OCI-LY1 (cell line): ENCODE measurements around the gene CTTNBP2NL.

Experiments used
- H2AFZ ChIP-seq: fragments of 200-600 bp; sonication (generic), shearing (Covaris generic); 2 replicates; pipeline ENCODE4 v1.6.0; 2014; ENCODE audit warnings: antibody characterized with exemption, mild to moderate bottlenecking, low read length
- H3F3A ChIP-seq: fragments of 200-600 bp; sonication (generic), shearing (Covaris generic); 2 replicates; pipeline ENCODE4 v1.6.0; 2014; ENCODE audit warnings: mild to moderate bottlenecking, antibody characterized with exemption, low read length, moderate library complexity; ENCODE audit not compliant: insufficient read depth
- H3K27ac ChIP-seq: fragments of 200-600 bp; sonication (generic); 2 replicates; pipeline ENCODE4 v1.5.1; 2014; ENCODE audit warnings: low read length, mixed run types, mild to moderate bottlenecking, low read depth; ENCODE audit not compliant: poor library complexity, severe bottlenecking
- H3K27me3 ChIP-seq: fragments of 200-600 bp; sonication (generic); 2 replicates; pipeline ENCODE4 v1.6.0; 2014; ENCODE audit warnings: antibody characterized with exemption, mild to moderate bottlenecking, low read length, moderate library complexity; ENCODE audit not compliant: insufficient read depth
- H3K36me3 ChIP-seq: fragments of 200-600 bp; sonication (generic); 2 replicates; pipeline ENCODE4 v1.6.1; 2014; ENCODE audit warnings: mild to moderate bottlenecking, antibody characterized with exemption, low read length, moderate library complexity, mixed read lengths; ENCODE audit not compliant: insufficient read depth
- H3K4me1 ChIP-seq: fragments of 200-600 bp; sonication (generic); 2 replicates; pipeline ENCODE4 v1.5.1; 2014; ENCODE audit warnings: mild to moderate bottlenecking, low read length, moderate library complexity; ENCODE audit not compliant: insufficient read depth, severe bottlenecking
- H3K4me2 ChIP-seq: fragments of 200-600 bp; sonication (generic), shearing (Covaris generic); 2 replicates; pipeline ENCODE4 v1.6.1; 2014; ENCODE audit warnings: low read length
- H3K4me3 ChIP-seq: fragments of 200-600 bp; sonication (generic); 2 replicates; pipeline ENCODE4 v1.5.1; 2014; ENCODE audit warnings: low read length, low read depth, mild to moderate bottlenecking, mixed read lengths; ENCODE audit not compliant: poor library complexity, severe bottlenecking
- H3K79me2 ChIP-seq: fragments of 200-600 bp; shearing (Covaris generic); 2 replicates; pipeline ENCODE4 v1.6.1; 2016; ENCODE audit warnings: mixed run types, low read length, mixed read lengths; ENCODE audit not compliant: insufficient read depth
- H3K9ac ChIP-seq: fragments of 200-600 bp; sonication (generic), shearing (Covaris generic); 2 replicates; pipeline ENCODE4 v1.6.1; 2014; ENCODE audit warnings: mild to moderate bottlenecking, low read length, mixed read lengths
- H3K9me2 ChIP-seq: fragments of 200-600 bp; sonication (generic), shearing (Covaris generic); 2 replicates; pipeline ENCODE4 v1.6.1; 2014; ENCODE audit warnings: low read depth, mild to moderate bottlenecking, low read length, mixed read lengths
- H3K9me3 ChIP-seq: fragments of 200-600 bp; shearing (Covaris generic); 2 replicates; pipeline ENCODE4 v1.6.1; 2014; ENCODE audit warnings: low read length, mixed read lengths
- H4K20me1 ChIP-seq: fragments of 200-600 bp; sonication (generic), shearing (Covaris generic); 2 replicates; pipeline ENCODE4 v1.6.0; 2016; ENCODE audit warnings: mild to moderate bottlenecking, low read length; ENCODE audit not compliant: insufficient read depth
- CTCF ChIP-seq: fragments of 200-600 bp; sonication (generic), shearing (Covaris generic); IDR thresholded peaks from 2 replicates; pipeline ENCODE4 v1.5.1; 2017; ENCODE audit warnings: mild to moderate bottlenecking, antibody characterized with exemption, low read length, moderate library complexity, mixed read lengths
- EZH2 ChIP-seq: fragments of 200-600 bp; sonication (generic), shearing (Covaris generic); IDR thresholded peaks from 2 replicates; pipeline ENCODE4 v1.8.0; 2017; ENCODE audit warnings: borderline replicate concordance, mixed run types, mild to moderate bottlenecking, antibody characterized with exemption, low read length, moderate library complexity, mixed read lengths

CTTNBP2NL gene

GRCh38 chr1:112429749-112430148, 33.7 kb downstream of the CTTNBP2NL start:
- TF ChIP-seq CTCF (no peak), EZH2 (no peak)
- Histone ChIP-seq H3K79me2 (no peaks in the 10 kb centered on the region), H3K9ac (no peak overlapping the region)

GRCh38 chr1:112431038-112431437, 35.0 kb downstream of the CTTNBP2NL start:
- no peak overlapping the region for H3K9ac ChIP-seq
- H3K27me3 ChIP-seq: no peaks in the 10 kb centered on the region
- no peaks in the 10 kb centered on the region for H3K4me1 ChIP-seq
- no peaks in the 10 kb centered on the region for H3K36me3 ChIP-seq
- H3K4me2 ChIP-seq: no peak overlapping the region
- no peak overlapping the region for H3K27ac ChIP-seq
- H3F3A ChIP-seq: no peaks in the 10 kb centered on the region
- no peak overlapping the region for H3K4me3 ChIP-seq
- no peak overlapping the region for H2AFZ ChIP-seq
- no peaks in the 10 kb centered on the region for H3K79me2 ChIP-seq
- no peaks in the 10 kb centered on the region for H4K20me1 ChIP-seq
- TF ChIP-seq EZH2: no peak
- no peak for TF ChIP-seq CTCF
- H3K9me3 ChIP-seq: no peaks in the 10 kb centered on the region
- no peaks in the 10 kb centered on the region for H3K9me2 ChIP-seq

More at GRCh38 chr1:112429749-112430148, 33.7 kb downstream of the CTTNBP2NL start:
- Histone ChIP-seq H3K4me3 (no peak overlapping the region), H2AFZ (no peak overlapping the region), H3F3A (no peaks in the 10 kb centered on the region), H3K4me1 (no peaks in the 10 kb centered on the region), H3K4me2 (no peak overlapping the region), H3K27me3 (no peaks in the 10 kb centered on the region), H4K20me1 (no peaks in the 10 kb centered on the region), H3K9me3 (no peaks in the 10 kb centered on the region), H3K36me3 (no peaks in the 10 kb centered on the region), H3K27ac (no peak overlapping the region), H3K9me2 (no peaks in the 10 kb centered on the region)

GRCh38 chr1:112435448-112435847, 39.4 kb downstream of the CTTNBP2NL start:
- Histone ChIP-seq H4K20me1 (no peaks in the 10 kb centered on the region), H3K36me3 (no peaks in the 10 kb centered on the region), H3K9me2 (no peaks in the 10 kb centered on the region), H2AFZ (no peak overlapping the region), H3K4me3 (no peak overlapping the region), H3K27ac (no peak overlapping the region), H3K9me3 (no peaks in the 10 kb centered on the region), H3K27me3 (no peaks in the 10 kb centered on the region), H3F3A (no peaks in the 10 kb centered on the region), H3K4me1 (no peaks in the 10 kb centered on the region), H3K79me2 (no peaks in the 10 kb centered on the region), H3K9ac (no peak overlapping the region), H3K4me2 (no peak overlapping the region)
- TF ChIP-seq EZH2 (no peak), CTCF (no peak)
